HG03432 (cell line): ENCODE results near the gene GLI2.

Experiments used
- ATAC-seq: cut with Tn5 transposase; IDR thresholded peaks from one replicate; pipeline ENCODE4 v1.9.1; 2021; ENCODE audit warnings: mild to moderate bottlenecking, moderate library complexity; ENCODE audit not compliant: unreplicated experiment

The GLI2 gene

DNA sequence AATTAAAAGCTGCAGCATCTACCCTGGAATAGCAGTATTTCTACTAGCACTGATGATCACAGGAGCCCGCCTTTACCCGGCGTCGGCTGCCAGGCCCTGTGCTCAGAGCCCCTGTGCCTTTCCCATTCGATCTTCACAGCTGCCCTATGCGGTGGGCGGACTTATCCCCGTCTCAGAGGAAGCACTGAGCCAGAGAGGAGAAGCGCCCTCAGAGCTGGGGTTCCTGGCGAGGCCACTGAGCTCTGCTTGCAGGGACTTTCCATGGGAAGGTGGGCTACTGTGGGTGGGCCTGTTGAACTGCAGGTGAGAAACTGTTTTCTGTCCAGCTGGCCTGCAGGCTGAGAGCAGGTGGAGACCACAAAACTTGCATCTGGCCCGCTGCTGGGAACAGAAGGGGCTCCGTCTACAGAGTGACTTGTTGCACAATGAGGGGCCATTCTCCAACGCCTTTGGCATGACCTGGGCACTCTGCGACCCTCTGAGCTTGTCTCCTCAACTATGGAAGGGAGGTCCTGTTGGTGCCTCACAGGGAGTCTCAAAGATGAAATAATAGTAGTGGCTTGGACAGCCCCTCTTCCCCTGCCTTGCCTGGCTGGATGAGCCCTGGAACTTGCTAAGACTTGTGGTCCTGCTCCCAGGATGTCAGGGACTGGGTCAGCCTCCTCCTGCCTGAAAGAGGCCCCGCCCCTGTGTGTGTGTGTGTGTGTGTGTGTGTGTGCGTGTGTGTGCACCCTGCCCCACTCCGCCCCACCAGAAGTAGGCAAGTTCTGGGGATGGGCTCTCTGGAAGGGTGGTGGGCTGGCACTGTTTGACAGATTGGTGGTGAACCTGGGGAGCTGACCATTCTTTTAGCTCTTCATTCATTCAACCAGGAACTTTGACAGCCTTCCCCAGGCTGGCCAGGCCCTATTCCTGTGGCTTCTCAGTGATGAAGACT lies 32.7 kb downstream of the GLI2 start:
- no peak for ATAC-seq

DNA sequence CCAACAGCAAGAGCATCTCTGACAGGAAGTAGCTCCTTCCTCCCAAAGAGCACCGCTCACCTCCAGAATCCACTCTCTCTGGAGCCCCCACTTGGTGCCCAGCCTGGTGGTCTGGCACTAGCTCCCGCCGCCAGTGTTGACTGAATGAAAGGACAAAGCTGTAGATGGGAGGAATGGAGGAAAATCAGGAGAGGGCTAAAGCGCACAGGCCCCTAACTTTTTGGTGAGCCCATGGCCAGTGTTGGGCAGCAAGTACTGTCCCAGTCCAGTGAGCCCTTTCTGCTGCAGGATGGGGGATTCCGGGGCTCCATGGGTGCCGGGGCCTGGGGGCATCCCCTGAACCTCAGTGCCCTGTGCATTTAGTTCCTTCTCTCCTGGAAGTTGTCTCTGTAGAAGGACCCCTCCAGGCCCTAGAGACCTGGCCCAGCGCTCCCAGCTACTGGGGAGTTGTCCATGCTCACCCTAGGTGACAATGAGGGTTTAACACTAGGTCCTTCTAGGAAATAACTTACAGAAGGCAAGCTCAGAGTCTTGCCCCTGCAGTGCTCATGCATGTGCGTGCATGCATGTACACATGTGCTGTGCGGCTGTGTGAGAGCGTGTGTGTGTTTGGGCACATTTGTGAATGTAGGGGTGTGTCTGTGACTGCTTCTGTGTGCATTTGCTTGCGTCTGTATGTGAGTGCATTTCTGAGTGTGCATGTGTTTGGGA lies 33.6 kb downstream of the GLI2 start:
- ATAC-seq = no peak

- ATAC-seq = no peak
These were observed 34.1 kb downstream of the GLI2 start for GRCh38 chr2:120769787-120770120.

- no peak for ATAC-seq
These were observed 34.5 kb downstream of the GLI2 start for GRCh38 chr2:120770176-120770575.

DNA sequence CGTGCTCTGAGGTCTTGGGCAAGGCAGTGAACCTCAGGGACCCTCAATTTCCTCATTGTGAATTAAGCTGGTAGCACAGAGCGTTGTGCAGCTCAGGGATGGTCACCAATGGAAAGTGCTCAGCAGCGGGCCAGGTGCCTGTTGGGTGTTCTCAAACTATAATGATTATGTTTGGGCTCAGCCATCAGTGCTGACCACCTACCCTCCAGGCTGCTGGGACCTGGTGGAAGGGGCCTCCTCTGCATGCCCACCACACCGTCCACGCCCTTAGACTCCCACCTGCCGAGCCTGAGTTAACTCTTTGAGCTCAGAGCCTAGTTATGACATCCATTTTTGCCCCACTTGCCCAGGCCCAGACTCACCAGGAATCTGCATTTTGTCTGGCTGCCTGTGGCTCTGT lies 35.0 kb downstream of the GLI2 start:
- ATAC-seq = no peak

- ATAC-seq = no peak
These were observed 35.6 kb downstream of the GLI2 start for GRCh38 chr2:120771111-120771780.

DNA sequence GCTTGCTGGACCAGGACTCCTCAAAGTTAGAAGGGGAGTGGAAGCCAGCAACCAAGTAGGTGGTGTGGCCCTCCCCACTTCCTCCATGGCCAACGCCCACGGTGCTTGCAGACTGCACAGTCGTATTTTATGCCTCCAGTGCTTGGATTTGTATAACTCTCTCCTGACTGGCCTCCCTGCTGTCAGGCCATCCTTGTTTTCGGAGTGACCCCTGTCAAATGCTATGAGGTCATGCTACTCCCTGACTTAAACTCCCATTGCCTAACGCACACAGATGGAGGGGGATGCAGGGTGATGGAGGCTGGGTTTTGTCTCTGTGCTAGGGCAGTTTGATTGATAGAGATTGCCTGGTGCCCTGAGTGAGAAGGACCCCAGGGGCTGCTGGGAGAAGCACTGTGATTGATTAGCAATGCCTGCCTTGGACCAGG lies 36.1 kb downstream of the GLI2 start:
- no peak for ATAC-seq

- ATAC-seq = no peak
These were observed 36.6 kb downstream of the GLI2 start for GRCh38 chr2:120772261-120772660.

DNA sequence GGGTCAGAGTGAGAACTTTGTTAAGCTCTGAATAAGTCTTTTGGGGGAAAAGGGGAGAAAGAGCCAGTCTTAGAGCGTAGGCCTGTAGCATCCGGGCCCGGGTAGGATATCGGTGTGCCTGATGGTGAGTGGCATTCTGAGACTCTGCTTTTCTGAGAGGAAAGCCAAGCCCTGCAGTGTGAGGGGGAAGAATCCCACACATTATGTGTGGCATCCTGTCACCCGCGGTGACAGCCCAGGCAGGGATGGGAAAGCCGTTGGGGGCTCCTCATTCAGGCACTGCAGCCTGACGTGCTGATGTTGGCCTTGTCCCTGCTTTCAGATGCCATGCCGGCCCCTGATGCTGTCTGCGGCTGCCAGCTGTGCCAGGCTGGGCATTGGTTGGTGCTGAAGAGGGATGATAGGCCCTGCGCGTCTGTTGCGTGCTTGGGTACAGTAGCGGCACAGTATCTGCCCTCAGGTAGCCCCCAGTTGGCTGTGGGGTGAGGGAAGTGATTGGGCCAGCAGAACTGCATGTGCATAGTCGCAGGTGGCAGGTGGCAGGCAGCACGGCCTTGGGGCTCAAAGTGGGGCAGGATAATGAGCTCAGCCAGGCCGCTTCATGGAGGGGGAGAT lies 37.6 kb downstream of the GLI2 start:
- ATAC-seq = no peak

DNA sequence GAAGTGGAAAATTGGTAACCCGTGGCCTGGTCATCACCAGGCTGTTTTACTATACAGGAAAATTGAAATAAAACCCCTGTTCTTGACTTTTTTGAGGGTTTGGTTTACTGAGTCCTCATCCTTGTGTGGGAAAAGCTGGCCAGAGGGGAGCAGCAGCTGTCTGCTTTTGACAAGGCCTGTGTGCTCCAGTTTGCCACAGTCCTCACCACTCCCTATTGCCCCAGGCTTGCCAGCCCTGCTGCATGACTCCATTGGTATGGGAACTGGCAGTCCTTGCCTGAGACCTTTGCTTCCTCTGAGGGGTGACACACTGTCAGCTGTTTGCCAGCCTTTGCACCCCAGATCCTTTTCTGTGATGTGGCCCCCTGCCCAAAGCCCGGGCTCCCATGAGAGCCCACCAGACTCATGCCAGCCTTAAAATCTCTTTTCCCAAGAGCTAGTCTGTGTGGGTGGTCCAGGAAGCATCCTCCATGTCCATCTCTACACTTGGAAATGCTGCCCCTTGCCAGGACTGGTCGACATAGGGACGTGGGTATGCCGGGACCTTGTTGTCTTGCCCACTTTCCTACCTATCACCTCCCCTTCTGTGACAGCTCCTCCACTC lies 39.0 kb downstream of the GLI2 start:
- ATAC-seq = no peak

DNA sequence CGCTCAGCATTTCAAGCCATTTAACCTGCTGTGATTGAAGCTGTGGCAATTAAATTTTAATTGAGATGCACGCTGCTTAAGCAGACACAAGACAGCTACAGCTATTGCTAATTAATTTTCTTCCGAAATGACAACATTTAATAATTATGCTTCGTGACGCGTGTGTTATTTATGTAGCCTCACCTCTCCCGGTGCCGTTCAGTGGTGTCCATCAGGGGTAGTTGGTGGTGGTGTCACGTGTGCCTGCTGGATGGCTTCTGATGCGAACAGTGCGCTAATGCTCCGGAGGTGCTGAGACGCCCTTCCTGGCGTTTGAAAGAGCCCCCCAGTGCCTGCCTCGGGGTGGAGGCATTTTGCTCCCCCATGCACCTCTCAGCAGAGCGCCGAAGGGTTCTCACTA lies 39.5 kb downstream of the GLI2 start:
- no peak for ATAC-seq

DNA sequence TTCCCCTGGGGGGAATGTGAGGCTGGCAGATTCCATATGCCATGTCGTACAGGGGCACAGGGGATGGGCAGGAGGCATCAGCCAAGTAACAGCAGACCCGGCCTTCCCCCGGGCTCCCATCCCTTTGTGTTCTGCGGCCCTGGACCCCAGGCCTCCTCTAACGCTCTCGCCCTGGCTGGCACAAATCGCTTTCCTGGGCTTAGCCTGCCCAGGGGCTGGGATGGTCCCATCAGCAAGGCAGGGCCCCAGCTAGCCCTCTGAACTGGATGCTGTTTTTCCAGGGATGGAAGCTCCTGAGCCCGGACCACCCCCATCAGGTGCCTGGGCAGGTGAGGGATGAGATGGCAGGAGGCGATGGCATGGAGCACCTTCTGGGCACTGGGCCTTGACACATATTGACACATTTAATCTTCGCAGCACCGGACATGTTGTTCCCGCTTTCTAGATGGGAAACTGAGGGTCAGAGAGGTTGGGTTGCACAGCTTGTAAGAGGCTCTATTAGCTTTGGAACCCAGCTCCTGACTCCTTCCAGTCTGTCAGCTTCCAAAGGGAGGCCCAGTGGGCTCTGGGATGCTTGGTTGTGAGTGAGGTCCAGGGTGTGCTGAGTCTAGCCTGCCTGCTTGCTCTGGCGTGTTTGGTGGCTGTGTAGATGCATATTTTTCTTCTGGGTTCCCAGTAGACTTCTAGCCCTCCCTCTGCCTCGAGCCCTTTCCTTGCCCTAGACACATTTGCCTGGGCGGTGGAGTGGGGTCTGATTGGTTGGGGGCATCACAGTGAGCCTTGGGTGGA lies 40.3 kb downstream of the GLI2 start:
- ATAC-seq = no peak

- no peak for ATAC-seq
These were observed 41.0 kb downstream of the GLI2 start for GRCh38 chr2:120776649-120777048.

DNA sequence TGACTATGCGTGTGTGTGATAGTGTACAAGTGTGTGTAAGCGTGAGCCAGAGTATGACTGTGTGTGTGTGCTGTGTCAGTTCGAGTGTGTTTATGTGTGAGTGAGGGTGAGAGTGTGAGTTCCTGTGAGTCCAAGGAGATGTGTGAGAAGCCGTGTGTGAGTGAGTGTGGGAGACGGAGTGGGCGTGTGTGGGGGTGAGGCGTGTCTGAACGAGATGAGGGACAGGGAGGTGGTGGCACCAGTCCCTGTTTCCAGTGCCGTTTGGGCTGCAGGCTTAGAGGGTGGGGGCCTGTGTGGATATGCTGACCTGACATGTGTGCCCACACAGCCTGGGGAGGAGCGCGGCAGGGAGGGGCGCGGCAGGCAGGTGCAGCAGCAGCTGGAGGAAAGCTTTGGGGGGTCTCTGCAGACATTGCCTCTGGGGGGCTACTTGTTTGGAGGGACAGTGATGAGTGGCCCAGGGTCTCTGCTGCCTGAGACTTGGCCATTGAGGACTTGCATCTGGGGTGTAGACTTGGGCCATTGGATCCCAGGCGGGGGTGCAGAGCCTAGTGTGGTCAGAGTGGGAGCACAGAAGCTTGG lies 41.6 kb downstream of the GLI2 start:
- no peak for ATAC-seq

GRCh38 chr2:120777787-120778186 lies 42.1 kb downstream of the GLI2 start:
- no peak for ATAC-seq

DNA sequence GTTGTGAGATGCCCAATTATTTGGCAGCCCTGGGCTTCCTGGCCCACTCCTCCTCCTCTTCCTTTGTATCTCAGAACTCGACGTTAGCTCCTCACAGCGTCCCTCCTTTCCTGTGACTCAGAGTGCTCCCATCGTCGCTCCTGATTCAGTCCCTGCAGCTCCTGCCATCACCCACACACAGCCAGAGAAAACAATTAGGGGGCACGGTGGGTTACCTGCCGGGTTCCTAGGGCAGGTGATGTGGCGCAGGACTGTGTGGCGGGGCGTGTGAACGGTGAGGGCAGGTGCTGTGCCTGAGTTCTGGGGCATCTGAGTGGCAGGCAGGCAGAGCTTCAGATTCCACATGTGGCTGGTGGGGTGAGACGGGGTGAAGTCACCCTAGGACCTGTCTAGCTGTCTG lies 42.6 kb downstream of the GLI2 start:
- no peak for ATAC-seq

DNA sequence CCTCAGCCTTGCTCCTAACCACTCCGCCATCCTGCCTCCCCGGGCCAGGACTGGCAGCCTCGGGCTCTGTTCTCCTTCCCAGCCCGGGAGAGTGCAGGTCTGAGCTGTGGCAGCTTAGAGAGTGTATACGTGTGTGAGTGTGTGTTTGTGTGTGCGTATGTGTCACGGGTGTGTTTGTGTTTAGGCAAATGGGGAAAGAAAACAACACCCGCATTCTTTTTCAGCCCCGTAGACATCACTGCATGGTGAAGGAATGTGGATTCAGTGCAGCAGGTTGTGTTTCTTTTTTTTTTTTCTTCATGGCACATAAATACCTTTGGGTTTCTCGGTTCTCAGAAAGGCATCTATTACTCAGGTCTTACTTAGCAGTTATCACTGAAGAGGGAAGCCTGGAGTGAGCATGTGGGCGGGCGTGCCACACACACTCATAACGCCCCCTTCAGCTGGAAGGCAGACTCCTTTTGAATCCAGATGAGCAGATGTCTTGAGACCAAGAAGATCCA lies 44.2 kb downstream of the GLI2 start:
- ATAC-seq = no peak

GRCh38 chr2:120780402-120780801 lies 44.7 kb downstream of the GLI2 start:
- no peak for ATAC-seq

- no peak for ATAC-seq
These were observed 47.7 kb downstream of the GLI2 start for GRCh38 chr2:120783371-120783791.

DNA sequence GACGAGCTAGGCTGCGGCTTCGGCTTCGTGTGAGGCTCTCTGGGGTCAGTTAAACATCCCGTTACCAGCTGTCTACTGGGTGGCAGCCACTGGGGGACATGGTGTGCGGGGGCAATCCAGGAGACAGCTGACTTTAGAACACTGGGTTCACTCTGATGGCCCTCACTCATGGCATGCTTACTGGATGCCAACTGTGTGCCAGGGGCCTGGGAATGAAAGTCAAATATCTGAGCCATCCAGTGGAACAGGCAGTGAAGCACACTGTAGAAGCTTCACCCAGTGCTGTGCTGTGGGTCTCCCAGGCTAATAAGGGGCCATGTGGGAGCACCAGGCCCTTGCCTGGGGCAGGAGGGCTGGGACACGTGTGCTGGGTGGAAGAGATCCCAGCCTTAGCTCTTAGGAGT lies 48.3 kb downstream of the GLI2 start:
- ATAC-seq = no peak
